SKM-1 (cell line): ENCODE measurements around the gene COA6.

ENCODE experiments used
- DNase-seq: peaks from one replicate; lab custom pipeline; 2025; ENCODE audit not compliant: unreplicated experiment; lab: John Stamatoyannopoulos, UW

COA6 gene

GRCh38 chr1:234408757-234409156, 35.5 kb downstream of the COA6 start:
- no peak for DNase-seq

GRCh38 chr1:234409328-234409727, 36.1 kb downstream of the COA6 start:
- no peak for DNase-seq

GRCh38 chr1:234412830-234413229, 39.6 kb downstream of the COA6 start:
- DNase-seq, result no peak

- no peak for DNase-seq
These were observed 40.2 kb downstream of the COA6 start for GRCh38 chr1:234413485-234413884.

- no peak for DNase-seq
These were observed 40.7 kb downstream of the COA6 start for GRCh38 chr1:234413990-234414389.

- DNase-seq, result no peak
These were observed 54.8 kb downstream of the COA6 start for GRCh38 chr1:234427950-234428646.

- no peak for DNase-seq
These were observed 56.2 kb downstream of the COA6 start for GRCh38 chr1:234429434-234429806.

GRCh38 chr1:234430691-234431090, 57.4 kb downstream of the COA6 start:
- DNase-seq, result no peak

GRCh38 chr1:234431255-234431654, 58.0 kb downstream of the COA6 start:
- no peak for DNase-seq

- DNase-seq, result no peak
These were observed 60.5 kb downstream of the COA6 start for GRCh38 chr1:234433563-234434285.
